Activated CD8-positive, alpha-beta T cell treated with anti-CD3 and anti-CD28 coated beads for 36 hours (primary cell): ENCODE results near the gene BARX1. TPM values are rescaled to one million over a fixed set of nuclear protein-coding genes. Genes with fewer than 3 reads are reported as not detected.
A peak's percentile ranks its signal among the peaks of the same experiment; 100 is the strongest.
"Not testable (repeated sequence)": the region's sequence is repeated elsewhere in the genome, so short reads cannot be mapped to it uniquely, and the experiment has no call there.

Experiments used
- ATAC-seq: fragments of 200-7000 bp; cut with Tn5 transposase; one replicate; pipeline ENCODE4 v1.10.0; 2021; ENCODE audit warnings: mild to moderate bottlenecking, moderate library complexity
- CTCF ChIA-PET: fragments of 350-600 bp; sonication (Branson Sonifier 250); formaldehyde crosslinking; loops from one replicate; lab custom pipeline; 2021; ENCODE audit warnings: antibody characterized with exemption; lab: Charles Lee
- POLR2A ChIA-PET: fragments of 350-600 bp; sonication (Branson Sonifier 250); formaldehyde crosslinking; loops from one replicate; lab custom pipeline; 2021; ENCODE audit warnings: antibody characterized with exemption; lab: Charles Lee
- DNase-seq: peaks from one replicate; pipeline ENCODE4 v3.0.0-alpha.2; 2020
- H3K27ac Mint-ChIP-seq: one replicate; pipeline ENCODE4 v1.8.0; 2021; ENCODE audit warnings: mild to moderate bottlenecking, mixed read lengths
- H3K27me3 Mint-ChIP-seq: one replicate; pipeline ENCODE4 v1.8.0; 2021; ENCODE audit warnings: mixed read lengths
- H3K36me3 Mint-ChIP-seq: one replicate; pipeline ENCODE4 v1.8.0; 2021; ENCODE audit warnings: low read depth, mixed read lengths
- H3K4me1 Mint-ChIP-seq: one replicate; pipeline ENCODE4 v1.8.0; 2021; ENCODE audit warnings: low read depth, mixed read lengths
- H3K4me3 Mint-ChIP-seq: one replicate; pipeline ENCODE4 v1.8.0; 2021; ENCODE audit warnings: mild to moderate bottlenecking, moderate library complexity, mixed read lengths
- H3K9me3 Mint-ChIP-seq: one replicate; pipeline ENCODE4 v1.8.0; 2021; ENCODE audit warnings: mixed read lengths
- intact Hi-C: fragments of 100-400 bp; cut with micrococcal nuclease; formaldehyde crosslinking; loops from one replicate; pipeline ENCODE4 v1.10.0; 2022
- total RNA-seq, 2 experiments: library from RNA; stranded (reverse); gene quantifications; one replicate each; pipeline ENCODE4 v1.2.3, GENCODE V29; 2021
- TF ChIP-seq, protein P1 (sequence below): fragments of 200-600 bp; IDR thresholded peaks from one replicate; pipeline ENCODE4 v1.8.0; 2022; ENCODE audit warnings: antibody characterized with exemption, mild to moderate bottlenecking

The BARX1 gene
- total RNA-seq, 2 experiments from 2014 or later: 6.6 to 7.6 TPM

DNA sequence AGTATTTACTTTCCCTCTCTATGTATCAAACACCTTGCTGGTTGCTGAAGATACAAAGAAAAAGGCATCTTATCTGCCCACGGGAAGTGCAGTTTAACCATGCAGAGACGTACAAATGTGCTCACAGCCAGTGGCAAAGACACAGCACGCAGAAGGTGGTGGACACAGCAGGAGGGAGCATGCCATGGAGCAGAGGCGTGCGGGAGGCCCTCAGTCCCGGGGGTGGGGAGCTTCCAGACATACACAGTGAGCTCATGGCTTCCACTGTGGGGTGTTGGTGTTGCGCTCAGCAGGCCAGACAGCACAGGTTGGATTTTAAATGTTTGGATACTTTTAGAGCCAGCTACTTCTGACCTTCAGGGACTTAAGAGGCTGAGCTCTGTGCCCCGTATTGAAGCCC, 8.8 kb upstream of the BARX1 start:
- TF ChIP-seq, protein P1, sequence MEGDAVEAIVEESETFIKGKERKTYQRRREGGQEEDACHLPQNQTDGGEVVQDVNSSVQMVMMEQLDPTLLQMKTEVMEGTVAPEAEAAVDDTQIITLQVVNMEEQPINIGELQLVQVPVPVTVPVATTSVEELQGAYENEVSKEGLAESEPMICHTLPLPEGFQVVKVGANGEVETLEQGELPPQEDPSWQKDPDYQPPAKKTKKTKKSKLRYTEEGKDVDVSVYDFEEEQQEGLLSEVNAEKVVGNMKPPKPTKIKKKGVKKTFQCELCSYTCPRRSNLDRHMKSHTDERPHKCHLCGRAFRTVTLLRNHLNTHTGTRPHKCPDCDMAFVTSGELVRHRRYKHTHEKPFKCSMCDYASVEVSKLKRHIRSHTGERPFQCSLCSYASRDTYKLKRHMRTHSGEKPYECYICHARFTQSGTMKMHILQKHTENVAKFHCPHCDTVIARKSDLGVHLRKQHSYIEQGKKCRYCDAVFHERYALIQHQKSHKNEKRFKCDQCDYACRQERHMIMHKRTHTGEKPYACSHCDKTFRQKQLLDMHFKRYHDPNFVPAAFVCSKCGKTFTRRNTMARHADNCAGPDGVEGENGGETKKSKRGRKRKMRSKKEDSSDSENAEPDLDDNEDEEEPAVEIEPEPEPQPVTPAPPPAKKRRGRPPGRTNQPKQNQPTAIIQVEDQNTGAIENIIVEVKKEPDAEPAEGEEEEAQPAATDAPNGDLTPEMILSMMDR: no peak
- peaks cover 39% of the 10 kb centered on the region for H3K27me3 Mint-ChIP-seq
- POLR2A ChIA-PET: no interaction called here
- no peak for ATAC-seq
- H3K9me3 Mint-ChIP-seq: no peaks in the 10 kb centered on the region
- peaks cover 21% of the 10 kb centered on the region for H3K4me1 Mint-ChIP-seq
- H3K27ac Mint-ChIP-seq: no peak overlapping the region
- intact Hi-C loops: loop anchor here (2.0 kb wide), 2 partner anchors 137 to 281 kb away; no protein-coding TSS in a partner anchor
- CTCF ChIA-PET: interaction anchor here (0.6 to 5.4 kb wide), 6 partner anchors 8 to 285 kb away, joined by 3 to 37 read pairs (median 10); partner anchors contain the start of gene BARX1
- no peak overlapping the region for H3K4me3 Mint-ChIP-seq
- no peaks in the 10 kb centered on the region for H3K36me3 Mint-ChIP-seq
- DNase-seq: no peak

DNA sequence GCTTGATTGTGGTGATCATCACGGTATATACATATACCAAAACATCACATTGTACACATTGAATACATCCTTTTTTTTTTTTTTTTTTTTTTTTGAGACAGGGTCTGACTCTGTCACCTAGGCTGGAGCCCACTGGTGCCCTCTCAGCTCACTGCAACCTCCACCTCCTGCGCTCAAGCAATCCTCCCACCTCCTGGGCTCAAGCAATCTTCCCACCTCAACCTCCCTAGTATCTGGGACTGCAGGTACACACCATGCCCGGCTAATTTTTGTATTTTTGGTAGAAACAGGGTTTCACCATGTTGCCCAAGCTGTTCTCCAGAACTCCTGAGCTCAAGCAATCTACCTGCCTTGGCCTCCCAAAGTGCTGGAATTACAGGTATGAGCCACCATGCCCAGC, 8.3 kb upstream of the BARX1 start:
- DNase-seq, ATAC-seq, H3K36me3 Mint-ChIP-seq, H3K27ac Mint-ChIP-seq, POLR2A ChIA-PET, H3K4me3 Mint-ChIP-seq, H3K9me3 Mint-ChIP-seq: not testable (repeated sequence)
- H3K27me3 Mint-ChIP-seq: peaks cover 43% of the 10 kb centered on the region
- intact Hi-C loops: loop anchor here (2.0 kb wide), 2 partner anchors 137 to 281 kb away; no protein-coding TSS in a partner anchor
- CTCF ChIA-PET: interaction anchor here (0.6 to 5.4 kb wide), 6 partner anchors 9 to 285 kb away, joined by 3 to 37 read pairs (median 10); partner anchors contain the start of gene BARX1
- H3K4me1 Mint-ChIP-seq: peaks cover 25% of the 10 kb centered on the region

DNA sequence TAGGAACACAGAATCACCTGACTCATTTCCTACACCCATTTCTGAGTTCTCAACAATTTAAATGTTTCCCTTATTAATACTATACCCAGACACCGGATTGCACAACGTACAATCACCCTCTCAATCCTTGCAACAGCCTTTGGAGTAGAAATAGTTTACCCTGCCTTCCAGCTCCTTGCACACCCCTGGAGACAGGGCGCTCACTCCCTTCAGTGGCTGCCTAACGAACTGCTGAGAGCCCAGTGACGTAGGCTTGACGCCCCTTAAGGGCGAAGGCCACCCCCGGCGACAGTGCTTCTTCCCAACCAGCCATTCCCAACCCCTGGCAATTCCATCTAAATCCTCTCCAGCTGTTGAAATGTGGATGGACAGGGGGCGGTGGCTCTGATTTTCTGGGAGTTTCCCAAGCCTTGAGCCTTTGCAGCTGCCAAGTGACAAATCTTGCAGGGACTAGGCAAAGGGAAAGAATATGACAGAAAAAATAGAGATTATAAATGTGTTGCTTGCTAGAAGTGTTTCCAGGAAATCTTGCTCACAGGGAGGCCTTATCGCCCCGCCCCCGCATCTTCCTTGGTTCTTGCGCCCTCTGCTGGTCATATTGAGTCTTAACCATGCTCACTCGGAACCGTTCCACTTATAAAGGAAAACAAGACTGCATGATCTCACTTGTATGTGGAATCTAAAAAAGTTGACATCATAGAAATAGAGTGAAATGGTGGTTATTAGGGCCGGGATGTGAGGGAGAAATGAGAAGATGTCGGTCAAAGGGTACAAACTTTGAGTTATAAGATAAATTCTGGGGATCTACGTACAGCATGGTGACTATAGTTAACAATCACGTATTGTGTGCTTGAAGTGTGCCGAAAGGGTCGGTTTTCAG, 7.6 kb upstream of the BARX1 start:
- H3K27me3 Mint-ChIP-seq: peaks cover 47% of the 10 kb centered on the region
- TF ChIP-seq, protein P1: peak; percentile 70
- intact Hi-C loops: loop anchor here (2.0 kb wide), 2 partner anchors 136 to 280 kb away; no protein-coding TSS in a partner anchor
- H3K4me1 Mint-ChIP-seq: peaks cover 27% of the 10 kb centered on the region
- H3K27ac Mint-ChIP-seq: no peak overlapping the region
- ChIA-PET CTCF (interaction anchor here (0.6 to 5.4 kb wide), 15 partner anchors 9 to 284 kb away, joined by 3 to 37 read pairs (median 4); partner anchors contain the start of gene BARX1), POLR2A (interaction anchor here (1.3 kb wide), 1 partner anchor 12 kb away, joined by 4 read pairs; no protein-coding TSS in a partner anchor)
- H3K4me3 Mint-ChIP-seq: no peak overlapping the region
- DNase-seq (peak; percentile 92), ATAC-seq (peak; percentile 59)
- no peaks in the 10 kb centered on the region for H3K36me3 Mint-ChIP-seq
- H3K9me3 Mint-ChIP-seq: no peaks in the 10 kb centered on the region

DNA sequence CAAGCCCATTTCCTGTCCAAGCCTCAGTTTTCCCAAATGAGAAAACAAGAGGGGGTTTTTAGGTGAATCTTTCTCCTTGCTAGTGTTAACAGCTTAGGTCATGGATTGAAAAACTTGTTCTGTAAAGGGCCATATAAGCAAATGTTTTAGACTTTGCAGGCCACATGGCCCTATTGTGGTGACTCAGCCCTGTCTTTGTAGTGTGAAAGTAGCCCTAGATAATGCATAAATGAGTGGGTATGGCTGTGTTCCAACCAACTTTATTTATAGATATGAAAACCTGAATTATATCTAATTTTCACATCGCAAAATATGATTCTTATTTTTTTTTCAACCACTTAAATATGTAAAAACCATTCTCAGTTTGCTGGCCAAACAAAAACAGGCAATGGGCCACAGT, 6.9 kb upstream of the BARX1 start:
- Mint-ChIP-seq H3K4me1 (peaks cover 30% of the 10 kb centered on the region), H3K9me3 (no peaks in the 10 kb centered on the region), H3K4me3 (no peak overlapping the region), H3K27me3 (peaks cover 52% of the 10 kb centered on the region), H3K36me3 (no peaks in the 10 kb centered on the region), H3K27ac (no peak overlapping the region)
- ChIA-PET POLR2A (interaction anchor here (1.3 kb wide), 1 partner anchor 12 kb away, joined by 4 read pairs; no protein-coding TSS in a partner anchor), CTCF (interaction anchor here (0.7 to 5.4 kb wide), 15 partner anchors 9 to 283 kb away, joined by 3 to 37 read pairs (median 4); partner anchors contain the start of gene BARX1)
- TF ChIP-seq, protein P1: no peak
- ATAC-seq (no peak), DNase-seq (no peak)
- intact Hi-C loops: loop anchor here (2.0 kb wide), 2 partner anchors 135 to 279 kb away; no protein-coding TSS in a partner anchor
